Endothelial cell (in vitro differentiated cells): Measurements from ENCODE around the gene BRIX1. TPM values are rescaled to one million over a fixed set of nuclear protein-coding genes. Genes with fewer than 3 reads are reported as not detected.
"Not testable (repeated sequence)": the region's sequence is repeated elsewhere in the genome, so short reads cannot be mapped to it uniquely, and the experiment has no call there.

Experiments used
- DNase-seq: peaks from one replicate; pipeline ENCODE4 v3.0.0; 2021; ENCODE audit warnings: low spot score
- H3K27ac Mint-ChIP-seq: one replicate; pipeline ENCODE4 v1.8.0; 2021; ENCODE audit warnings: mixed read lengths, inconsistent platforms; ENCODE audit not compliant: unreplicated experiment
- H3K27me3 Mint-ChIP-seq: one replicate; pipeline ENCODE4 v1.8.0; 2021; ENCODE audit warnings: mild to moderate bottlenecking, moderate library complexity, mixed read lengths, inconsistent platforms; ENCODE audit not compliant: unreplicated experiment
- H3K36me3 Mint-ChIP-seq: one replicate; pipeline ENCODE4 v1.8.0; 2021; ENCODE audit warnings: mild to moderate bottlenecking, low read depth, mixed read lengths, inconsistent platforms; ENCODE audit not compliant: unreplicated experiment
- H3K4me1 Mint-ChIP-seq: one replicate; pipeline ENCODE4 v1.8.0; 2021; ENCODE audit warnings: mild to moderate bottlenecking, mixed read lengths, inconsistent platforms; ENCODE audit not compliant: unreplicated experiment
- H3K4me3 Mint-ChIP-seq: one replicate; pipeline ENCODE4 v1.8.0; 2021; ENCODE audit warnings: mild to moderate bottlenecking, mixed read lengths, inconsistent platforms; ENCODE audit not compliant: unreplicated experiment
- H3K9me3 Mint-ChIP-seq: one replicate; pipeline ENCODE4 v1.8.0; 2021; ENCODE audit warnings: mixed read lengths, inconsistent platforms; ENCODE audit not compliant: unreplicated experiment
- total RNA-seq: library from RNA; stranded (reverse); fragmentation: NEBNext Ultra II Directional; extraction: Animal tissue kit (Norgen Biotek cat#: 25700); gene quantifications from one replicate; pipeline ENCODE4 v1.2.1, GENCODE V29; 2021; ENCODE audit not compliant: unreplicated experiment
- TF ChIP-seq, protein P1 (sequence below): fragments of 200-600 bp; sonication (generic); IDR thresholded peaks from one replicate; pipeline ENCODE4 v1.5.0; 2021; ENCODE audit warnings: antibody characterized with exemption; ENCODE audit not compliant: unreplicated experiment

BRIX1 gene
- total RNA-seq, 1 donor from 2014 or later: 21.2 TPM

DNA sequence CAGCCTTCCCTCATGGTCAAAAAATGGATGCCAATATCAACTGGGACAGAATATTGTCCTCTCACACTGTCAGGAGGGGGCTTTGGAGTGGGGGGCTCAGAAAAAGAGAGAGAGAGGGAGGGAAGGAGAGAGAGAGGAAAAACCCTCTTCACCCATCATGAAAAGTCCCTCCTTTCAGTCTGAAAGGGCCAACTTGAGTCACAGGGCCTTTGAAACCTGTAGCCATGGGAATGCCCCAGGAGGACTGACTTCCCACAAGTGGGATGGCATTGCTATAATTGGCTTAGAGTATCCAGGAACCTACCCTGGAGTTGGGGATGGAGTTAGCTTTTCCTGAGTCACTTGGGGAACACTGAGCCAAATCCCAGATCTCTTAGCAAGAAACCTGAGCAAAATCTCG is 55.0 kb downstream of the BRIX1 start:
- no peak overlapping the region for H3K27ac Mint-ChIP-seq
- DNase-seq: no peak
- H3K9me3 Mint-ChIP-seq: no peaks in the 10 kb centered on the region
- no peak overlapping the region for H3K4me3 Mint-ChIP-seq
- TF ChIP-seq, protein P1, sequence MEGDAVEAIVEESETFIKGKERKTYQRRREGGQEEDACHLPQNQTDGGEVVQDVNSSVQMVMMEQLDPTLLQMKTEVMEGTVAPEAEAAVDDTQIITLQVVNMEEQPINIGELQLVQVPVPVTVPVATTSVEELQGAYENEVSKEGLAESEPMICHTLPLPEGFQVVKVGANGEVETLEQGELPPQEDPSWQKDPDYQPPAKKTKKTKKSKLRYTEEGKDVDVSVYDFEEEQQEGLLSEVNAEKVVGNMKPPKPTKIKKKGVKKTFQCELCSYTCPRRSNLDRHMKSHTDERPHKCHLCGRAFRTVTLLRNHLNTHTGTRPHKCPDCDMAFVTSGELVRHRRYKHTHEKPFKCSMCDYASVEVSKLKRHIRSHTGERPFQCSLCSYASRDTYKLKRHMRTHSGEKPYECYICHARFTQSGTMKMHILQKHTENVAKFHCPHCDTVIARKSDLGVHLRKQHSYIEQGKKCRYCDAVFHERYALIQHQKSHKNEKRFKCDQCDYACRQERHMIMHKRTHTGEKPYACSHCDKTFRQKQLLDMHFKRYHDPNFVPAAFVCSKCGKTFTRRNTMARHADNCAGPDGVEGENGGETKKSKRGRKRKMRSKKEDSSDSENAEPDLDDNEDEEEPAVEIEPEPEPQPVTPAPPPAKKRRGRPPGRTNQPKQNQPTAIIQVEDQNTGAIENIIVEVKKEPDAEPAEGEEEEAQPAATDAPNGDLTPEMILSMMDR: no peak
- H3K27me3 Mint-ChIP-seq: peaks cover 2% of the 10 kb centered on the region
- H3K4me1 Mint-ChIP-seq: no peaks in the 10 kb centered on the region
- no peaks in the 10 kb centered on the region for H3K36me3 Mint-ChIP-seq

DNA sequence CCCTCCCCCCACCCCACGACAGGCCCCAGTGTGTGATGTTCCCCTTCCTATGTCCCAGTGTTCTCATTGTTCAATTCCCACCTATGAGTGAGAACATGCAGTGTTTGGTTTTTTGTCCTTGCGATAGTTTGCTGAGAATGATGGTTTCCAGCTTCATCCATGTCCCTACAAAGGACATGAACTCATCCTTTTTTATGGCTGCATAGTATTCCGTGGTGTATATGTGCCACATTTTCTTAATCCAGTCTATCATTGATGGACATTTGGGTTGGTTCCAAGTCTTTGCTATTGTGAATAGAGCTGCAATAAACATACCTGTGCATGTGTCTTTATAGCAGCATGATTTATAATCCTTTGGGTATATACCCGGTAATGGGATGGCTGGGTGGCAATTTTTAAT is 56.1 kb downstream of the BRIX1 start:
- DNase-seq, H3K4me3 Mint-ChIP-seq, H3K9me3 Mint-ChIP-seq, H3K27ac Mint-ChIP-seq, H3K27me3 Mint-ChIP-seq, H3K36me3 Mint-ChIP-seq, H3K4me1 Mint-ChIP-seq: not testable (repeated sequence)

Other genes with a start within 250 kb of the BRIX1 start
- gene TTC23L, start 76.5 kb upstream of the BRIX1 start, total RNA-seq: 0.26 TPM
- 15.2 TPM for gene RAD1, start 207 bp upstream of the BRIX1 start, total RNA-seq
- 36.8 TPM for gene DNAJC21, start 13.8 kb downstream of the BRIX1 start, total RNA-seq
- gene AGXT2, start 132.2 kb downstream of the BRIX1 start, total RNA-seq: not detected